ENCODE results near the gene IRF7. TPM values are rescaled to one million over a fixed set of nuclear protein-coding genes. Genes with fewer than 3 reads are reported as not detected.

The IRF7 gene
- total RNA-seq, 1 experiment from 2014 or later, result 4.7 TPM

GRCh38 chr11:621838-622237 is 6.1 kb upstream of the IRF7 start:
- DNase-seq (ENCODE audit: low read depth), result no peak

GRCh38 chr11:620935-621814 is 5.4 kb upstream of the IRF7 start:
- no peak for DNase-seq (ENCODE audit: low read depth)

GRCh38 chr11:620201-620600 is 4.5 kb upstream of the IRF7 start:
- DNase-seq (ENCODE audit: low read depth), result no peak

- no peak for DNase-seq (ENCODE audit: low read depth)
Observed at GRCh38 chr11:619628-620050, 3.9 kb upstream of the IRF7 start.

- DNase-seq (ENCODE audit: low read depth), result no peak
Observed at GRCh38 chr11:618856-619627, 3.3 kb upstream of the IRF7 start.

- DNase-seq (ENCODE audit: low read depth), result no peak
Observed at GRCh38 chr11:617912-618682, 2.3 kb upstream of the IRF7 start.

- no peak for DNase-seq (ENCODE audit: low read depth)
Observed at GRCh38 chr11:617199-617911, 1.6 kb upstream of the IRF7 start.

GRCh38 chr11:616320-617198 is 809 bp upstream of the IRF7 start:
- no peak for DNase-seq (ENCODE audit: low read depth)

GRCh38 chr11:614623-615503 is 887 bp downstream of the IRF7 start:
- DNase-seq (ENCODE audit: low read depth), result no peak

GRCh38 chr11:614021-614622 is 1.6 kb downstream of the IRF7 start:
- no peak for DNase-seq (ENCODE audit: low read depth)

- peak; percentile 30 for DNase-seq (ENCODE audit: low read depth)
Observed at GRCh38 chr11:613369-613968, 2.3 kb downstream of the IRF7 start.

- DNase-seq (ENCODE audit: low read depth), result no peak
Observed at GRCh38 chr11:612961-613300, 2.8 kb downstream of the IRF7 start.

- DNase-seq (ENCODE audit: low read depth), result no peak
Observed at GRCh38 chr11:612201-612960, 3.4 kb downstream of the IRF7 start.

GRCh38 chr11:611001-611996 is 4.5 kb downstream of the IRF7 start:
- DNase-seq (ENCODE audit: low read depth), result no peak

- DNase-seq (ENCODE audit: low read depth), result no peak
Observed at GRCh38 chr11:610146-610801, 5.5 kb downstream of the IRF7 start.

GRCh38 chr11:609341-609811 is 6.4 kb downstream of the IRF7 start:
- DNase-seq (ENCODE audit: low read depth), result no peak
